WTC11 (cell line): Measurements from ENCODE around the gene SLC6A18. TPM values are rescaled to one million over a fixed set of nuclear protein-coding genes. Genes with fewer than 3 reads are reported as not detected.
A peak's percentile ranks its signal among the peaks of the same experiment; 100 is the strongest.

Experiments used
- ATAC-seq: fragments of 200-7000 bp; cut with Tn5 transposase; 2 replicates; pipeline ENCODE4 v1.10.0; 2021; ENCODE audit warnings: mild to moderate bottlenecking, moderate library complexity
- CTCF ChIA-PET: fragments of 300-600 bp; sonication (Branson Sonifier 250); formaldehyde crosslinking; loops from one replicate; lab custom pipeline; 2021; ENCODE audit warnings: antibody characterized with exemption; lab: Charles Lee
- POLR2A ChIA-PET: fragments of 350-600 bp; sonication (Branson Sonifier 250); formaldehyde crosslinking; loops from one replicate; lab custom pipeline; 2021; ENCODE audit warnings: antibody characterized with exemption; lab: Charles Lee
- DNase-seq: peaks from one replicate; pipeline ENCODE4 v3.0.0; 2021; ENCODE audit warnings: low spot score
- H3K27ac Mint-ChIP-seq: 2 replicates; pipeline ENCODE4 v1.8.0; 2021; ENCODE audit warnings: mixed read lengths
- H3K27me3 Mint-ChIP-seq: 2 replicates; pipeline ENCODE4 v1.8.0; 2021; ENCODE audit warnings: low read depth, mild to moderate bottlenecking, moderate library complexity, mixed read lengths
- H3K36me3 Mint-ChIP-seq: 2 replicates; pipeline ENCODE4 v1.8.0; 2021; ENCODE audit warnings: mixed read lengths
- H3K4me1 Mint-ChIP-seq: 2 replicates; pipeline ENCODE4 v1.8.0; 2022; ENCODE audit warnings: mixed read lengths
- H3K4me3 Mint-ChIP-seq: 2 replicates; pipeline ENCODE4 v1.8.0; 2021; ENCODE audit warnings: mild to moderate bottlenecking, moderate library complexity, mixed read lengths
- H3K9me3 Mint-ChIP-seq: 2 replicates; pipeline ENCODE4 v1.8.0; 2021; ENCODE audit warnings: mixed read lengths
- ATF3 ChIP-seq: sonication (generic); formaldehyde crosslinking; conservative IDR thresholded peaks from 2 replicates; pipeline ENCODE4 v1.8.1; 2022; ENCODE audit warnings: mild to moderate bottlenecking, missing genetic modification reagents
- ATF6 ChIP-seq: sonication (generic); formaldehyde crosslinking; IDR thresholded peaks from 2 replicates; pipeline ENCODE4 v1.8.1; 2023; ENCODE audit warnings: mild to moderate bottlenecking, missing genetic modification reagents
- CREB1 ChIP-seq: sonication (generic); formaldehyde crosslinking; IDR thresholded peaks from 2 replicates; pipeline ENCODE4 v1.8.0; 2023; ENCODE audit warnings: mild to moderate bottlenecking, missing genetic modification reagents
- ESRRA ChIP-seq: sonication (generic); formaldehyde crosslinking; IDR thresholded peaks from 2 replicates; pipeline ENCODE4 v1.8.1; 2022; ENCODE audit warnings: mild to moderate bottlenecking, missing genetic modification reagents, borderline replicate concordance
- FOXJ3 ChIP-seq: sonication (generic); formaldehyde crosslinking; IDR thresholded peaks from 2 replicates; pipeline ENCODE4 v1.9.0; 2021; ENCODE audit warnings: missing genetic modification reagents, mild to moderate bottlenecking, borderline replicate concordance
- FOXP1 ChIP-seq: sonication (generic); formaldehyde crosslinking; IDR thresholded peaks from 2 replicates; pipeline ENCODE4 v1.8.0; 2022; ENCODE audit warnings: missing genetic modification reagents, mild to moderate bottlenecking, moderate library complexity, borderline replicate concordance
- GRHL2 ChIP-seq: fragments of 250-450 bp; sonication (Bioruptor Pico); IDR thresholded peaks from 2 replicates; pipeline ENCODE4 v1.8.0; 2022; ENCODE audit warnings: mild to moderate bottlenecking, moderate library complexity; ENCODE audit not compliant: insufficient replicate concordance, severe bottlenecking
- GTF2I ChIP-seq: fragments of 250-450 bp; sonication (Bioruptor Pico); conservative IDR thresholded peaks from 2 replicates; pipeline ENCODE4 v1.4.0; 2021; ENCODE audit warnings: mild to moderate bottlenecking
- MYBL2 ChIP-seq: sonication (generic); formaldehyde crosslinking; IDR thresholded peaks from 2 replicates; pipeline ENCODE4 v1.8.1; 2023; ENCODE audit warnings: mild to moderate bottlenecking, moderate library complexity, missing genetic modification reagents
- NFATC4 ChIP-seq: fragments of 250-450 bp; sonication (Bioruptor Pico); IDR thresholded peaks from 2 replicates; pipeline ENCODE4 v1.9.0; 2021; ENCODE audit warnings: mild to moderate bottlenecking
- NFE2L1 ChIP-seq: sonication (generic); formaldehyde crosslinking; IDR thresholded peaks from 2 replicates; pipeline ENCODE4 v1.8.1; 2023; ENCODE audit warnings: missing genetic modification reagents
- NR3C1 ChIP-seq: sonication (generic); formaldehyde crosslinking; conservative IDR thresholded peaks from 2 replicates; pipeline ENCODE4 v1.8.1; 2023; ENCODE audit warnings: low read depth, mild to moderate bottlenecking, missing genetic modification reagents
- PREB ChIP-seq: sonication (generic); formaldehyde crosslinking; IDR thresholded peaks from 2 replicates; pipeline ENCODE4 v1.8.1; 2022; ENCODE audit warnings: mild to moderate bottlenecking, missing genetic modification reagents, moderate library complexity, borderline replicate concordance
- SMAD4 ChIP-seq: sonication (generic); formaldehyde crosslinking; IDR thresholded peaks from 2 replicates; pipeline ENCODE4 v1.8.0; 2022; ENCODE audit warnings: mild to moderate bottlenecking, missing genetic modification reagents
- SP1 ChIP-seq: sonication (generic); formaldehyde crosslinking; conservative IDR thresholded peaks from 2 replicates; pipeline ENCODE4 v1.8.1; 2022; ENCODE audit warnings: missing genetic modification reagents
- ZMAT4 ChIP-seq: fragments of 250-450 bp; sonication (Bioruptor Pico); IDR thresholded peaks from 2 replicates; pipeline ENCODE4 v1.9.0; 2021; ENCODE audit warnings: mild to moderate bottlenecking
- ZNF416 ChIP-seq: fragments of 250-450 bp; sonication (Bioruptor Pico); IDR thresholded peaks from 2 replicates; pipeline ENCODE4 v1.9.0; 2021; ENCODE audit warnings: mild to moderate bottlenecking, inconsistent platforms
- ZNF423 ChIP-seq: fragments of 250-450 bp; sonication (Bioruptor Pico); IDR thresholded peaks from 2 replicates; pipeline ENCODE4 v2.1.2; 2022; ENCODE audit warnings: mild to moderate bottlenecking, moderate library complexity
- ZNF671 ChIP-seq: fragments of 250-450 bp; sonication (Bioruptor Pico); IDR thresholded peaks from 2 replicates; pipeline ENCODE4 v1.8.0; 2021; ENCODE audit warnings: mild to moderate bottlenecking
- total RNA-seq: library from RNA; stranded (reverse); gene quantifications from 3 replicates; pipeline ENCODE4 v1.2.3, GENCODE V29; 2021
- TF ChIP-seq, protein P1 (sequence below): sonication (generic); formaldehyde crosslinking; IDR thresholded peaks from 2 replicates; pipeline ENCODE4 v1.8.1; 2023; ENCODE audit warnings: mild to moderate bottlenecking, missing genetic modification reagents, moderate library complexity
- TF ChIP-seq, protein P2 (sequence below): sonication (generic); formaldehyde crosslinking; IDR thresholded peaks from 2 replicates; pipeline ENCODE4 v1.8.1; 2023; ENCODE audit warnings: mild to moderate bottlenecking, missing genetic modification reagents
- TF ChIP-seq, protein P3 (sequence below): sonication (generic); formaldehyde crosslinking; IDR thresholded peaks from 2 replicates; pipeline ENCODE4 v1.8.0; 2022; ENCODE audit warnings: mild to moderate bottlenecking, missing genetic modification reagents

The SLC6A18 gene
- total RNA-seq, 1 experiment from 2014 or later, result not detected

DNA sequence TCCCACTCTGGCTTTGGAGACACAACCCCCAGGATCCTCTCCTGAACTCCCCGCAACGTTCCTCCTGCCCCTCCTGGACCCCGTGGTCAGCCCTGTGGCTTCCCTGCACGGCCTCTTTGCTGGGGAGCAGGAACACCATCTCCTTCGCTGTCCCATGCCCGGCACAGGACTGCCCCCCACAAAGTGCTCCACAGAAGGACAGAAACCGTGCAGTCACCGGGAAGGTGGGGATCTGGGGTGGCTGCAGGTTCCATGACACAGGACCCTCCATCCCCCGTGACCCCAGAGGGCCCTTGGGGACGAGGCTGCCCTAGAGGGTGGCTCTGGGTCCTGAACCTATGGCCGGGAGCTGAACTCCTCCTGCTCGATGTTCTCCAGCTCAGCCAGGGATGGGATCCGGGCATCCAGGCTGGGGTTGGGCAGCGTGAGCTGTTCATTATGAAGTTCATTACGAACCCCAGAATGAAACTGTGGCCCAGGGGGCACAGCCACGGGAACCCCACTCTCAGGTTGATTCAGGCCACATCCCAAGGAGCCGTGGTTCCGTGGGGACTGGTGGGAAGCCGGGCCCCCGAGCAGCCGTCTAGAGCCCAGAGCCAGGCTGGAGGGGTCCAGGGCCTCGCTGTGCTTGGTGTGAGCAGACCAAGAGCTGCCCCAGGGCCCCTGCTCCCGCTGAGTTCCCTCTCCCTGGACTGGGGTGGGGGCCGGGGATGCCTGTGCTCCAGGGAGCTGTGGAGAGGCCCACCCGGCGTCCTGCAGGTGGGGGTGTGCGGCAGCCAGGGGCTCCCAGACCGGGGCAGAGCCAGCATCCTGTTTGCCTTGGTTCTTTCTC is 24.5 kb upstream of the SLC6A18 start:
- no peak for ATAC-seq
- CTCF ChIA-PET, result no interaction called here
- no peak overlapping the region for H3K4me3 Mint-ChIP-seq

GRCh38 chr5:1201327-1202025 is 23.7 kb upstream of the SLC6A18 start, which contains the start of gene SLC6A19:
Gene SLC6A19, plus strand, starts transcription at chr5:1201595. Its CDS starts 56 bp downstream, at chr5:1201651.
- ChIA-PET POLR2A (no interaction called here), CTCF (no interaction called here)
- TF ChIP-seq NFATC4 (no peak), ESRRA (CRISPR knock-in tag) (no peak), FOXJ3 (no peak), ZNF671 (CRISPR knock-in tag) (no peak), GTF2I (CRISPR knock-in tag) (no peak), ATF3 (no peak), SP1 (CRISPR knock-in tag) (no peak), ZNF416 (CRISPR knock-in tag) (no peak), ATF6 (CRISPR knock-in tag) (no peak), NFE2L1 (CRISPR knock-in tag) (no peak), MYBL2 (CRISPR knock-in tag) (no peak), NR3C1 (CRISPR knock-in tag) (no peak), SMAD4 (CRISPR knock-in tag) (no peak)
- TF ChIP-seq, protein P1, sequence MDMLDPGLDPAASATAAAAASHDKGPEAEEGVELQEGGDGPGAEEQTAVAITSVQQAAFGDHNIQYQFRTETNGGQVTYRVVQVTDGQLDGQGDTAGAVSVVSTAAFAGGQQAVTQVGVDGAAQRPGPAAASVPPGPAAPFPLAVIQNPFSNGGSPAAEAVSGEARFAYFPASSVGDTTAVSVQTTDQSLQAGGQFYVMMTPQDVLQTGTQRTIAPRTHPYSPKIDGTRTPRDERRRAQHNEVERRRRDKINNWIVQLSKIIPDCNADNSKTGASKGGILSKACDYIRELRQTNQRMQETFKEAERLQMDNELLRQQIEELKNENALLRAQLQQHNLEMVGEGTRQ (CRISPR knock-in tag), result no peak
- TF ChIP-seq, protein P2, sequence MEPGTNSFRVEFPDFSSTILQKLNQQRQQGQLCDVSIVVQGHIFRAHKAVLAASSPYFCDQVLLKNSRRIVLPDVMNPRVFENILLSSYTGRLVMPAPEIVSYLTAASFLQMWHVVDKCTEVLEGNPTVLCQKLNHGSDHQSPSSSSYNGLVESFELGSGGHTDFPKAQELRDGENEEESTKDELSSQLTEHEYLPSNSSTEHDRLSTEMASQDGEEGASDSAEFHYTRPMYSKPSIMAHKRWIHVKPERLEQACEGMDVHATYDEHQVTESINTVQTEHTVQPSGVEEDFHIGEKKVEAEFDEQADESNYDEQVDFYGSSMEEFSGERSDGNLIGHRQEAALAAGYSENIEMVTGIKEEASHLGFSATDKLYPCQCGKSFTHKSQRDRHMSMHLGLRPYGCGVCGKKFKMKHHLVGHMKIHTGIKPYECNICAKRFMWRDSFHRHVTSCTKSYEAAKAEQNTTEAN (CRISPR knock-in tag), result no peak
- TF ChIP-seq, protein P3, sequence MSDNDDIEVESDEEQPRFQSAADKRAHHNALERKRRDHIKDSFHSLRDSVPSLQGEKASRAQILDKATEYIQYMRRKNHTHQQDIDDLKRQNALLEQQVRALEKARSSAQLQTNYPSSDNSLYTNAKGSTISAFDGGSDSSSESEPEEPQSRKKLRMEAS (CRISPR knock-in tag), result no peak

More for the DNA sequence above, 24.5 kb upstream of the SLC6A18 start:
- Mint-ChIP-seq H3K9me3 (no peaks in the 10 kb centered on the region), H3K36me3 (no peaks in the 10 kb centered on the region), H3K4me1 (peaks cover 7% of the 10 kb centered on the region; the same call in 1 of the 2 replicates), H3K27ac (no peak overlapping the region), H3K27me3 (no peaks in the 10 kb centered on the region)
- TF ChIP-seq CREB1 (no peak), ZMAT4 (CRISPR knock-in tag) (no peak), GRHL2 (no peak), FOXP1 (no peak), PREB (CRISPR knock-in tag) (no peak), ZNF423 (CRISPR knock-in tag) (0 out of 2 replicates have a peak, but pooled peaks have one; percentile 17), ATF6 (CRISPR knock-in tag) (no peak)
- no peak for DNase-seq
- POLR2A ChIA-PET, result no interaction called here

More at GRCh38 chr5:1201327-1202025, 23.7 kb upstream of the SLC6A18 start, which contains the start of gene SLC6A19:
- Mint-ChIP-seq H3K4me3 (no peak within 1 kb of the TSS), H3K36me3 (no peaks in the 10 kb centered on the region), H3K4me1 (peaks cover 7% of the 10 kb centered on the region; the same call in 1 of the 2 replicates), H3K27me3 (no peaks in the 10 kb centered on the region), H3K27ac (no peak within 1 kb of the TSS), H3K9me3 (no peaks in the 10 kb centered on the region)
- DNase-seq (no peak), ATAC-seq (no peak)
